ENCODE results near the gene RIPK1.

GRCh38 chr6:3039384-3039783 lies 28.9 kb upstream of the RIPK1 start:
- TF ChIP-seq, protein P1, sequence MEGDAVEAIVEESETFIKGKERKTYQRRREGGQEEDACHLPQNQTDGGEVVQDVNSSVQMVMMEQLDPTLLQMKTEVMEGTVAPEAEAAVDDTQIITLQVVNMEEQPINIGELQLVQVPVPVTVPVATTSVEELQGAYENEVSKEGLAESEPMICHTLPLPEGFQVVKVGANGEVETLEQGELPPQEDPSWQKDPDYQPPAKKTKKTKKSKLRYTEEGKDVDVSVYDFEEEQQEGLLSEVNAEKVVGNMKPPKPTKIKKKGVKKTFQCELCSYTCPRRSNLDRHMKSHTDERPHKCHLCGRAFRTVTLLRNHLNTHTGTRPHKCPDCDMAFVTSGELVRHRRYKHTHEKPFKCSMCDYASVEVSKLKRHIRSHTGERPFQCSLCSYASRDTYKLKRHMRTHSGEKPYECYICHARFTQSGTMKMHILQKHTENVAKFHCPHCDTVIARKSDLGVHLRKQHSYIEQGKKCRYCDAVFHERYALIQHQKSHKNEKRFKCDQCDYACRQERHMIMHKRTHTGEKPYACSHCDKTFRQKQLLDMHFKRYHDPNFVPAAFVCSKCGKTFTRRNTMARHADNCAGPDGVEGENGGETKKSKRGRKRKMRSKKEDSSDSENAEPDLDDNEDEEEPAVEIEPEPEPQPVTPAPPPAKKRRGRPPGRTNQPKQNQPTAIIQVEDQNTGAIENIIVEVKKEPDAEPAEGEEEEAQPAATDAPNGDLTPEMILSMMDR (IDR thresholded peaks at IDR 0.05; ENCODE audit: control extremely low read depth in 1 of 3, insufficient read depth in 1 of 3, low read depth in 1 of 3, low read length in 3 of 3) = no peak
- no peak for TF ChIP-seq POLR2A (IDR thresholded peaks at IDR 0.05; ENCODE audit: control extremely low read depth in 1 of 2, low read depth in 2 of 2, low read length in 2 of 2)
- no peak for TF ChIP-seq PHF8 (conservative IDR thresholded peaks at IDR 0.05; ENCODE audit: low read depth, low read length)
- TF ChIP-seq HDAC2 (IDR thresholded peaks at IDR 0.05; ENCODE audit: borderline replicate concordance in 1 of 2, low read depth in 2 of 2, low read length in 2 of 2) = no peak
- no peak for TF ChIP-seq EP300 (IDR thresholded peaks at IDR 0.05; ENCODE audit: borderline replicate concordance in 1 of 2, low read depth in 2 of 2, low read length in 2 of 2)
- TF ChIP-seq JUND (IDR thresholded peaks at IDR 0.05; ENCODE audit: low read length) = no peak
- TF ChIP-seq GABPA (IDR thresholded peaks at IDR 0.05; ENCODE audit: borderline replicate concordance, insufficient read depth, low read length) = no peak
- no peak for TF ChIP-seq NRF1 (IDR thresholded peaks at IDR 0.05; ENCODE audit: low read depth, low read length)
- no peak for TF ChIP-seq KDM1A (IDR thresholded peaks at IDR 0.05; ENCODE audit: borderline replicate concordance, low read length)
- TF ChIP-seq SIX5 (IDR thresholded peaks at IDR 0.05; ENCODE audit: low read depth, low read length) = no peak
- TF ChIP-seq CHD1 (IDR thresholded peaks at IDR 0.05; ENCODE audit: low read depth, low read length) = no peak
